Type B pancreatic cell (in vitro differentiated cells): ENCODE data around the gene TP53. TPM values are rescaled to one million over a fixed set of nuclear protein-coding genes. Genes with fewer than 3 reads are reported as not detected.

ENCODE experiments used
- DNase-seq: peaks from one replicate; pipeline ENCODE4 v3.0.0; 2021; ENCODE audit warnings: mixed read lengths; ENCODE audit not compliant: unreplicated experiment; ENCODE audit errors: extremely low spot score
- H3K27ac Mint-ChIP-seq: 2 replicates; pipeline ENCODE4 v1.8.0; 2021; ENCODE audit warnings: mild to moderate bottlenecking, mixed read lengths
- H3K27me3 Mint-ChIP-seq: 2 replicates; pipeline ENCODE4 v1.8.0; 2021; ENCODE audit warnings: mixed read lengths
- H3K36me3 Mint-ChIP-seq: 2 replicates; pipeline ENCODE4 v1.8.0; 2021; ENCODE audit warnings: mixed read lengths
- H3K4me1 Mint-ChIP-seq: one replicate; pipeline ENCODE4 v1.8.0; 2021; ENCODE audit warnings: mixed read lengths; ENCODE audit not compliant: unreplicated experiment
- H3K4me3 Mint-ChIP-seq: 2 replicates; pipeline ENCODE4 v1.8.0; 2021; ENCODE audit warnings: mild to moderate bottlenecking, mixed read lengths
- H3K9me3 Mint-ChIP-seq: 2 replicates; pipeline ENCODE4 v1.8.0; 2021; ENCODE audit warnings: mixed read lengths
- total RNA-seq: library from RNA; stranded (reverse); gene quantifications from 2 replicates; pipeline ENCODE4 v1.2.1, GENCODE V29; 2021; ENCODE audit warnings: low replicate concordance
- TF ChIP-seq, protein P1 (sequence below): fragments of 200-600 bp; sonication (generic); conservative IDR thresholded peaks from 2 replicates; pipeline ENCODE4 v1.5.0; 2021; ENCODE audit warnings: antibody characterized with exemption, mild to moderate bottlenecking

Gene TP53
- total RNA-seq, 1 donor from 2014 or later = 123 TPM

DNA sequence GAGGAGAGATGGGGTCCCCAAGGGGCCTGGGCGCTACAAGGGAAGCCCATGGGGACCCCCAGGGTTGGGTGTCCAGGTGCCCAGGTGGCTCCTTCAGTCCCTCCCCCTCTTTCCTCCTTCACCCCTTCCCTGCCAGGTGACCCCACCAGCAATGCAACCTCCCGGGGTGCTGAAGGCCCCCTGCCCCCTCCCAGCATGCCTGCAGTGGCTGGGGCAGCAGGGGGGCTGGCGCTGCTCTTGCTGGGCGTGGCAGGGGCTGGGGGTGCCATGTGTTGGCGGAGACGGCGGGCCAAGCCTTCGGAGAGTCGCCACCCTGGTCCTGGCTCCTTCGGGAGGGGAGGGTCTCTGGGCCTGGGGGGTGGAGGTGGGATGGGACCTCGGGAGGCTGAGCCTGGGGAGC lies 21.7 kb upstream of the TP53 start:
- peaks cover 4% of the 10 kb centered on the region for H3K36me3 Mint-ChIP-seq
- TF ChIP-seq, protein P1, sequence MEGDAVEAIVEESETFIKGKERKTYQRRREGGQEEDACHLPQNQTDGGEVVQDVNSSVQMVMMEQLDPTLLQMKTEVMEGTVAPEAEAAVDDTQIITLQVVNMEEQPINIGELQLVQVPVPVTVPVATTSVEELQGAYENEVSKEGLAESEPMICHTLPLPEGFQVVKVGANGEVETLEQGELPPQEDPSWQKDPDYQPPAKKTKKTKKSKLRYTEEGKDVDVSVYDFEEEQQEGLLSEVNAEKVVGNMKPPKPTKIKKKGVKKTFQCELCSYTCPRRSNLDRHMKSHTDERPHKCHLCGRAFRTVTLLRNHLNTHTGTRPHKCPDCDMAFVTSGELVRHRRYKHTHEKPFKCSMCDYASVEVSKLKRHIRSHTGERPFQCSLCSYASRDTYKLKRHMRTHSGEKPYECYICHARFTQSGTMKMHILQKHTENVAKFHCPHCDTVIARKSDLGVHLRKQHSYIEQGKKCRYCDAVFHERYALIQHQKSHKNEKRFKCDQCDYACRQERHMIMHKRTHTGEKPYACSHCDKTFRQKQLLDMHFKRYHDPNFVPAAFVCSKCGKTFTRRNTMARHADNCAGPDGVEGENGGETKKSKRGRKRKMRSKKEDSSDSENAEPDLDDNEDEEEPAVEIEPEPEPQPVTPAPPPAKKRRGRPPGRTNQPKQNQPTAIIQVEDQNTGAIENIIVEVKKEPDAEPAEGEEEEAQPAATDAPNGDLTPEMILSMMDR = no peak
- H3K4me3 Mint-ChIP-seq = no peak overlapping the region
- H3K9me3 Mint-ChIP-seq = no peaks in the 10 kb centered on the region
- peaks cover 35% of the 10 kb centered on the region for H3K27me3 Mint-ChIP-seq
- no peak overlapping the region for H3K27ac Mint-ChIP-seq
- H3K4me1 Mint-ChIP-seq = peaks cover 42% of the 10 kb centered on the region
- no peak for DNase-seq

DNA sequence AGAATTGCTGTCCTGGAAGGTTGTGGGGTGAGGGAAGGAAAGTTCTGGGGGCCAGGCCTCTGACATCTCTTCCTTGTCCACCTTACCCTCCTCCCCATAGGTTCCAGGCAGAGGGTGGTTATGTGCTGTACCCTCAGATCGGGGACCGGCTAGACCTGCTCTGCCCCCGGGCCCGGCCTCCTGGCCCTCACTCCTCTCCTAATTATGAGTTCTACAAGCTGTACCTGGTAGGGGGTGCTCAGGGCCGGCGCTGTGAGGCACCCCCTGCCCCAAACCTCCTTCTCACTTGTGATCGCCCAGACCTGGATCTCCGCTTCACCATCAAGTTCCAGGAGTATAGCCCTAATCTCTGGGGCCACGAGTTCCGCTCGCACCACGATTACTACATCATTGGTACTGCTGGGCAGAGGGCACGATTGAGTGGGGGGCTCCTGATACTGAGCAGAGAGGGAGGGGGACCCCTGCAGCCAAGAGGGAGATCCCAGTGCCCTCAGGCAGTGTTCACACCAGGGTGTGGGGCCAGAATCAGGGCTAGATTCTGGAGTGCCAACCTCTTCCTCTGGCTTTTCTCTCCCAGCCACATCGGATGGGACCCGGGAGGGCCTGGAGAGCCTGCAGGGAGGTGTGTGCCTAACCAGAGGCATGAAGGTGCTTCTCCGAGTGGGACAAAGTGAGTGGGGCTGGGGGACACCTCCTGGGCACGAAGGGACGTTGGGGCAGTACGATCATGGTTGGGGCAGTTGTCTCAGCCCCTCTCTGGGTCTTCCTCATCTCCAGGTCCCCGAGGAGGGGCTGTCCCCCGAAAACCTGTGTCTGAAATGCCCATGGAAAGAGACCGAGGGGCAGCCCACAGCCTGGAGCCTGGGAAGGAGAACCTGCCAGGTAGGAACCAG lies 20.8 kb upstream of the TP53 start:
- Mint-ChIP-seq H3K36me3 (peaks cover 4% of the 10 kb centered on the region), H3K9me3 (no peaks in the 10 kb centered on the region), H3K27ac (no peak overlapping the region), H3K27me3 (peaks cover 34% of the 10 kb centered on the region), H3K4me1 (peaks cover 47% of the 10 kb centered on the region), H3K4me3 (peak overlapping the region; percentile 45)
- no peak for DNase-seq
- TF ChIP-seq, protein P1 = no peak

DNA sequence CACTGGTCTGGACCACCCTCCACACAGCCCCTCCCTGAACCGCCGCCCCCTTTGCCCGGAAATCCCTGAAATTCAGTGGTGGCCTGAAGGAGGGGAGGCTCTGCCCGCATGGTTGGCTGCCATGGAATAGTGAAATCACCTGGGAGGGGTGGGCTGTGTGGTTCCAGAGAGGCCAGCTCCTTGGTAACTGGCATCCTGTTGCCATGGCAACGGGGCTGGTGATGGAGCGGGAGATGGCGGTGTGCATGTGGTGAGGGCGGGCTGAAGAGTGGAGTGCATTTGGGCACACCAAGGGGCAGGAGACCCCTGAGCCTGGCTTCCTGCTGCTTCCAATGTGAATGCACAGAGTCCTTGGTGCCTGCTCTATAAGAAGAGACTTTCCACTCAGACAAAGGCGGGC lies 20.2 kb upstream of the TP53 start:
- Mint-ChIP-seq H3K27ac (no peak overlapping the region), H3K4me1 (peaks cover 45% of the 10 kb centered on the region), H3K27me3 (peaks cover 29% of the 10 kb centered on the region), H3K4me3 (peak overlapping the region; percentile 88), H3K36me3 (peaks cover 4% of the 10 kb centered on the region), H3K9me3 (no peaks in the 10 kb centered on the region)
- TF ChIP-seq, protein P1 = no peak
- no peak for DNase-seq

DNA sequence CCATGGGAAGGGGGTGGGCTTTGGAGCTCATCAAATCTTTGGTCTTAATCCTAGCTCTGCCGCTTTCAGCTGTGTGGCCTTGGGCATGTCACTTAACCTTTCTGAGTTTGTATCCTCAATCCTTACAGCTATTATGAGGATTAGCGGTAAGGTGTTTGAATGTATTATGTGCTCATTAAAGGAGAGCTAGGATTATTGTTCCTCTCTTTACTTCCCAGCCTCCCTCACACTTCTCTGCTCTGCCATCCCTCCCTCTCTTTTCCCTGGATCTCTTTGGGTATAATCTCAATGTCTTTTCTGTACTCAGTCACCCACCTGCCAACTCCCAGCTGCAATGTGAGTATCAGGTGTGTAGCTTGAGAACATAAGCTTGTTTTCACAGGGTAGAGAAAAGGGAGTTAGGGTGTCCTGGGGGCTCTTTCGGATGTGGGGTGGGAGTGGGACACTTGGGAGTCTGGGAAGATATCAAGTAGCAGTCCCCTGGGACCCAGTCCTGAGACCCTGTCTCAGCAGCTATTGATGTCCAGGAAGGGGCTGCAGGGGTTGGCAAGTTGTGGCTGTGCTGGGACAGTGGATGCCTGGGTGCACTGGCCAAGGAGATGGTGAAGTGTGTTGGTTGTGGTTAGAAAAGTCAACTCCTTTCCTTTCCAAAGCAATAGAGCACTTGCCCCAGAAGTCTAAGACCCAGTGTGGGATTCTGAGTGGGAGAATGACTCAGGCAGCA lies 19.5 kb upstream of the TP53 start:
- Mint-ChIP-seq H3K9me3 (no peaks in the 10 kb centered on the region), H3K27me3 (peaks cover 25% of the 10 kb centered on the region), H3K4me3 (peak overlapping the region; percentile 88), H3K27ac (no peak overlapping the region), H3K36me3 (peaks cover 4% of the 10 kb centered on the region), H3K4me1 (peaks cover 41% of the 10 kb centered on the region)
- TF ChIP-seq, protein P1 = no peak
- no peak for DNase-seq

DNA sequence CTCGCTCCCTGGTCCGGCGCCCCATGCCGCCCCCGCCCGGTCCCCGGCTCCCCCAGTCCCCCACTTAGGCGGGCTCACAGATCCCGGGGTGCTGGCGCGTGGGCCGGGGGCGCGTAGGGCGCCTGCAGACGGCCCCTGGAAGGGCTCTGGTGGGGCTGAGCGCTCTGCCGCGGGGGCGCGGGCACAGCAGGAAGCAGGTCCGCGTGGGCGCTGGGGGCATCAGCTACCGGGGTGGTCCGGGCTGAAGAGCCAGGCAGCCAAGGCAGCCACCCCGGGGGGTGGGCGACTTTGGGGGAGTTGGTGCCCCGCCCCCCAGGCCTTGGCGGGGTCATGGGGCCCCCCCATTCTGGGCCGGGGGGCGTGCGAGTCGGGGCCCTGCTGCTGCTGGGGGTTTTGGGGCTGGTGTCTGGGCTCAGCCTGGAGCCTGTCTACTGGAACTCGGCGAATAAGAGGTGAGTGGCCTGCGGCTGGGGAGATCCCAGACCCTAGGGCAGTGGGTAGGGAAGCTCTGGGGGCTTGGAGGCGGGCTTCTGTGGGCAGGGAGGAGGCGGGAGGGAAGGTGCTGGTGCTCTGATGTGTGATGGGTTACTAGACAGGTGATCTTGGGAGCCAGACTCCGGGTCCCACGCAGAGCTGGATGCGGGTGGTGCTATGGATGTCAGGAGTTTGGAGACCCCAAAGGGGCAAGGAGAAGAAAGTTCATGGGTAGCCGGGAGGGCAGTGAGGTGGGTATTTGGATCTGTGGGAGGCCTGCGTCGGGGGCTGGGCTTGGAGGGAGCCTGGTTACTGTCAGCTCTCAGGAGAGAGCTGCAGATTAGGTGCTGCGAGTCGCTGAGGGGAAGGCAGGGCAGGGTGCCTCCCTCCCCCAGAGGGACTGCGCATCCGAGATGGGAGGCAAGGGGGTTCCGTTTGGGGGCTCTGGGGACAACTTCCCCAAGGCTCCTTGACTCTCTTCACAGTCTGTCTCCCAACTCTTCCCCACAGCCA lies 18.3 kb upstream of the TP53 start:
- H3K27ac Mint-ChIP-seq = peak overlapping the region; percentile 57
- no peak for DNase-seq

More for the DNA sequence above, 18.3 kb upstream of the TP53 start:
- H3K4me1 Mint-ChIP-seq = peaks cover 31% of the 10 kb centered on the region
- H3K36me3 Mint-ChIP-seq = peaks cover under 1% of the 10 kb centered on the region
- no peaks in the 10 kb centered on the region for H3K9me3 Mint-ChIP-seq
- H3K27me3 Mint-ChIP-seq = peaks cover 20% of the 10 kb centered on the region
- peak overlapping the region; percentile 91 for H3K4me3 Mint-ChIP-seq
- TF ChIP-seq, protein P1 = no peak
